Duodenal mucosa (tissue), 2 donors: ENCODE data around the gene OTP.

ENCODE experiments used
- H3K27ac ChIP-seq: one replicate; pipeline ENCODE4 v1.7.0; 2013; ENCODE audit warnings: low read depth, low read length
- H3K27me3 ChIP-seq, 2 donors: one replicate each; pipeline ENCODE4 v1.7.0; 2013; ENCODE audit warnings: low read length in 2 of 2, control low read depth in 1 of 2; ENCODE audit not compliant: insufficient read depth in 2 of 2, control insufficient read depth in 1 of 2
- H3K36me3 ChIP-seq, 2 donors: one replicate each; pipeline ENCODE4 v1.7.0; 2013; ENCODE audit warnings: low read length in 2 of 2, control low read depth in 1 of 2; ENCODE audit not compliant: insufficient read depth in 2 of 2, control insufficient read depth in 1 of 2
- H3K4me1 ChIP-seq, 2 donors: one replicate each; pipeline ENCODE4 v1.7.0; 2013; ENCODE audit warnings: low read length in 2 of 2, control low read depth in 1 of 2; ENCODE audit not compliant: insufficient read depth in 2 of 2, control insufficient read depth in 1 of 2
- H3K4me3 ChIP-seq, 2 donors: one replicate each; pipeline ENCODE4 v1.7.0; 2013; ENCODE audit warnings: low read length in 2 of 2, low read depth in 1 of 2
- H3K9ac ChIP-seq, 2 donors: one replicate each; pipeline ENCODE4 v1.7.0; 2013; ENCODE audit warnings: low read length in 2 of 2, low read depth in 1 of 2
- H3K9me3 ChIP-seq, 2 donors: one replicate each; pipeline ENCODE4 v1.7.0; 2013; ENCODE audit warnings: low read length in 2 of 2, control low read depth in 1 of 2; ENCODE audit not compliant: control insufficient read depth in 1 of 2

Gene OTP

GRCh38 chr5:77645995-77646639, 7.6 kb upstream of the OTP start:
- H3K27me3 ChIP-seq: peaks cover 52 to 89% of the 10 kb centered on the region in 2 donors
- H3K9ac ChIP-seq: no peak overlapping the region
- no peaks in the 10 kb centered on the region for H3K9me3 ChIP-seq
- H3K4me1 ChIP-seq: peaks cover 6% of the 10 kb centered on the region in 2 donors
- no peak overlapping the region for H3K27ac ChIP-seq
- no peaks in the 10 kb centered on the region for H3K36me3 ChIP-seq
- H3K4me3 ChIP-seq: no peak overlapping the region

GRCh38 chr5:77645158-77645994, 6.9 kb upstream of the OTP start:
- Histone ChIP-seq H3K27me3 (peaks cover 60 to 89% of the 10 kb centered on the region in 2 donors), H3K9me3 (no peaks in the 10 kb centered on the region), H3K4me3 (peak overlapping the region; percentile 40 to 60), H3K36me3 (no peaks in the 10 kb centered on the region), H3K27ac (no peak overlapping the region), H3K4me1 (peaks cover 6% of the 10 kb centered on the region in 2 donors), H3K9ac (no peak overlapping the region)

- Histone ChIP-seq H3K9ac (no peak overlapping the region), H3K9me3 (no peaks in the 10 kb centered on the region), H3K27me3 (peaks cover 68 to 89% of the 10 kb centered on the region in 2 donors), H3K27ac (no peak overlapping the region), H3K4me1 (peaks cover 6 to 9% of the 10 kb centered on the region in 2 donors), H3K36me3 (no peaks in the 10 kb centered on the region), H3K4me3 (no peak overlapping the region)
Measured at GRCh38 chr5:77644371-77645157, 6.1 kb upstream of the OTP start.

- Histone ChIP-seq H3K9ac (no peak overlapping the region), H3K36me3 (no peaks in the 10 kb centered on the region), H3K27me3 (peaks cover 75 to 90% of the 10 kb centered on the region in 2 donors), H3K4me1 (peaks cover 6 to 9% of the 10 kb centered on the region in 2 donors), H3K4me3 (no peak overlapping the region), H3K9me3 (no peaks in the 10 kb centered on the region), H3K27ac (no peak overlapping the region)
Measured at GRCh38 chr5:77643654-77644370, 5.3 kb upstream of the OTP start.

- H3K27ac ChIP-seq: no peak overlapping the region
- H3K9ac ChIP-seq: no peak overlapping the region
- H3K4me1 ChIP-seq: peaks cover 6 to 9% of the 10 kb centered on the region in 2 donors
- no peak overlapping the region for H3K4me3 ChIP-seq
- H3K36me3 ChIP-seq: no peaks in the 10 kb centered on the region
- no peaks in the 10 kb centered on the region for H3K9me3 ChIP-seq
- peaks cover 79 to 94% of the 10 kb centered on the region in 2 donors for H3K27me3 ChIP-seq
Measured at GRCh38 chr5:77642738-77643653, 4.5 kb upstream of the OTP start.

GRCh38 chr5:77641963-77642737, 3.6 kb upstream of the OTP start:
- Histone ChIP-seq H3K4me1 (peaks cover 6 to 9% of the 10 kb centered on the region in 2 donors), H3K27me3 (peaks cover 81 to 94% of the 10 kb centered on the region in 2 donors)

GRCh38 chr5:77641397-77641943, 3.0 kb upstream of the OTP start:
- no peak overlapping the region for H3K27ac ChIP-seq
- H3K9me3 ChIP-seq: peaks cover 0 to 2% of the 10 kb centered on the region in 2 donors
- H3K36me3 ChIP-seq: no peaks in the 10 kb centered on the region
- H3K27me3 ChIP-seq: peaks cover 87 to 94% of the 10 kb centered on the region in 2 donors
- H3K4me3 ChIP-seq: no peak overlapping the region
- peaks cover 6 to 9% of the 10 kb centered on the region in 2 donors for H3K4me1 ChIP-seq
- no peak overlapping the region for H3K9ac ChIP-seq

More at GRCh38 chr5:77641963-77642737, 3.6 kb upstream of the OTP start:
- Histone ChIP-seq H3K27ac (no peak overlapping the region), H3K36me3 (no peaks in the 10 kb centered on the region), H3K4me3 (no peak overlapping the region), H3K9me3 (no peaks in the 10 kb centered on the region), H3K9ac (no peak overlapping the region)

GRCh38 chr5:77640589-77641396, 2.3 kb upstream of the OTP start:
- Histone ChIP-seq H3K9me3 (peaks cover 0 to 2% of the 10 kb centered on the region in 2 donors), H3K36me3 (no peaks in the 10 kb centered on the region), H3K27me3 (peaks cover 94% of the 10 kb centered on the region in 2 donors), H3K9ac (no peak overlapping the region), H3K4me1 (peaks cover 6 to 9% of the 10 kb centered on the region in 2 donors), H3K27ac (no peak overlapping the region), H3K4me3 (no peak overlapping the region)
